Stimulated activated memory B cell treated with anti-CD40 and anti-IgM and Interleukin-4, amounts not matched to agents 10 μg/mL and 1 μg/mL and 100 μg/mL, for 72 hours (primary cell): ENCODE results near the gene TAGLN.

Source experiments
- ATAC-seq: fragments of 150-1000 bp; cut with Tn5 transposase; 2 replicates; pipeline ENCODE4 v1.10.0; 2021
- H3K27ac Mint-ChIP-seq: one replicate; pipeline ENCODE4 v1.8.0; 2022; ENCODE audit warnings: mild to moderate bottlenecking, mixed read lengths
- H3K27me3 Mint-ChIP-seq: one replicate; pipeline ENCODE4 v1.8.0; 2022; ENCODE audit warnings: mixed read lengths
- H3K36me3 Mint-ChIP-seq: one replicate; pipeline ENCODE4 v1.8.0; 2022; ENCODE audit warnings: mixed read lengths
- H3K4me1 Mint-ChIP-seq: one replicate; pipeline ENCODE4 v1.8.0; 2022; ENCODE audit warnings: mixed read lengths
- H3K4me3 Mint-ChIP-seq: one replicate; pipeline ENCODE4 v1.8.0; 2022; ENCODE audit warnings: mild to moderate bottlenecking, moderate library complexity, mixed read lengths
- H3K9me3 Mint-ChIP-seq: one replicate; pipeline ENCODE4 v1.8.0; 2022; ENCODE audit warnings: mixed read lengths

The TAGLN gene

DNA sequence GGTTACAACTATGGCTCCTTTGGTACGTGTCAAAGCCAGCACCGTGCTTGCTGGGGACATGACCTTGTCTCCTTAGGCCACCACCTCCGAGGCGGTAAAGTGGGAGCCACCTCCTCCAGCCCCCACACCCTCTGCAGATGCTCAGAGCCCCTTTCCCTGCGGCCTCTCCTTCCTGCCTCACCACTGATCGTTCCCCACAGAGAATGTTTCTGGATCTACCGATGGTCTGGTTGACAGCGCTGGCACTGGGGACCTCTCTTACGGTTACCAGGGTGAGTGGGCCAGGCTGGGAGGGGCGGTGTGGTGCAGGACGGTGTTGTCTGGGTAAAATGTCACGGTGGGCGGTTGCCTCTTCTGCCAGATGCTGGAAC is 11.8 kb upstream of the TAGLN start:
- ATAC-seq = no peak
- Mint-ChIP-seq H3K36me3 (peaks cover 76% of the 10 kb centered on the region), H3K27me3 (no peaks in the 10 kb centered on the region), H3K4me3 (peak overlapping the region; percentile 46), H3K9me3 (no peaks in the 10 kb centered on the region), H3K27ac (peak overlapping the region; percentile 87), H3K4me1 (peaks cover 75% of the 10 kb centered on the region)

DNA sequence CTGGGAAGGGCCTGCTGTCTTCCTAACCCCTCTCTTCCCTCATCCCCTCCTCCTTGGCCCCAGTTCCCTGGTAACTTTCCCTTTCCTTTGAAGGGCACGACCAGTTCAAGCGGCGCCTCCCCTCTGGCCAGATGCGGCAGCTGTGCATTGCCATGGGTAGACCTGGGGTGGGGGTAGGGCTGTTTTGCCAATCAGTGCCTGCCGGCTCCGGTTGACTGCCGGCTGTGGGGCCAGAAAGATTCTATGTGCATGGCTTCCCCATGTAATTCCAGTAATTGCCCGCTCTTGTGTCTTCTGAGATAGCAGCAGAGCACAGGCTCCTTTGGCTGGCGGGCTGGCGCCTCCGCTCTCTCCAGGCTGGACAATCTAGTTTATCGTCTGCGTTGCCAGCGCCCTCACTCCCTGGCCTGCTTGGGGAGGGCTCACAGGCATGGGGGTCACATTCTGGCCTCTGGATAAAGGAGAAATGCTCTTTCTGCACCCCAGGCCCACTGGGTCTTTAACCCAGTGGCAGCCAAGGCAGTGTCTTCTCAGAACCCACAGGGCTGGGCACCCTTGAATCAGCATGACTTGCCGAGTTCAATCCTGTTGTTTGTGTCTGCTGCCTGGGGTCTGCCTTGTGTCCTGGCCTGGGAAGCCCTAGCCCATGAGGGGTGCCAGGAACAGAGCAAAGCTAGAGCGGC is 11.2 kb upstream of the TAGLN start:
- Mint-ChIP-seq H3K36me3 (peaks cover 76% of the 10 kb centered on the region), H3K4me1 (peaks cover 75% of the 10 kb centered on the region), H3K9me3 (no peaks in the 10 kb centered on the region), H3K27me3 (no peaks in the 10 kb centered on the region), H3K4me3 (no peak overlapping the region), H3K27ac (peak overlapping the region; percentile 87)
- no peak for ATAC-seq

DNA sequence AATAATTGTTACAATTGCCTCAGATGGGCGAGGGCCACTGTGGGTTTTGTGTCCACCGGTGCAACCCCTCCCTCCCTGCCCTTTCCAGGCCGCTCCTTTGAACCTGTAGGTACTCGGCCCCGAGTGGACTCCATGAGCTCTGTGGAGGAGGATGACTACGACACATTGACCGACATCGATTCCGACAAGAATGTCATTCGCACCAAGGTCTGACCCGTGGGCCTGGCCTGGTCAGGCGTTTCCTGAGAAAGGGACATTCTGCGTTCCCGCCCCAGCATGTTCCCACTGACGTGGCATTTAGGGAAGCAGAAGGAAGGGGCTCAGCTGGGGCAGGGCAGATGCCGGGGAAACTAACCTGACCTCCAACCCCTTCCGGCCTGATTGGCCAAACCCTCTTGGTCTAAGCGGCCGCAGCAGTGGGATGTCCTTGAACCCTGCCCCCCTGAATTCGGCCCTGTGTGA is 10.5 kb upstream of the TAGLN start:
- H3K27ac Mint-ChIP-seq = peak overlapping the region; percentile 87

DNA sequence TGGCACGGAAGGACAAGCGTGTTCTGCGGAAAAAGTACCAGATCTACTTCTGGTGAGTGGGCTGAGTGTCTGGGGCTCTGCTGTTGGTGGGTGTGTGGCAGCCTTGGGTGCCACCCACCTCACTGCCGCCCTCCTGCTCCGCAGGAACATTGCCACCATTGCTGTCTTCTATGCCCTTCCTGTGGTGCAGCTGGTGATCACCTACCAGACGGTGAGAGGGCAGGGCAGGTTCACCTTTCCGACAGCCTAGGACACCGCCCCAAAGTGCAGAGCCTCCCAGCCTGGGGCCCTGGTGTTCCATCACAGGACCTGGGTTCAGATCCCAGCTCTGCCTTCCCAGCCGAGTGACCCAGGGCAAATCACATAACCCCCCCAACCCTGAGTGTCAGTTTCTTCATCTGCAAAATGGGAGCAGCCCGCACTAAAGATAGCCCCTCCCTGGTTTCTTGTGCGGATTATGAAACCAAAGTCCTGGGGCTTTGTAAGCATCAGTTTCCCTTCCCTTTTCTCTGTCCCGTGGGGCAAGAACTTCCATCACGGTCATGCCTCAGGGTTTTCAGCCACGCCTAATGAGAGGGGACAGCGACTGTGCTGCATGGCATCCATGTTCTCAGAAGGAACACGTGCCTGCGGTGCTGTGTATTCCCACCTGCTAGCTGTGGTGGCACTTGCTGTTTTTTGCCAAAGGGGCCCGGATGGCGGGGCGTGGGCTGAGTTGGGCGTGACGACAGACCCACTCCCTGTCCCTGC is 9.8 kb upstream of the TAGLN start:
- Mint-ChIP-seq H3K36me3 (peaks cover 73% of the 10 kb centered on the region), H3K4me3 (peak overlapping the region; percentile 51)

More for the DNA sequence above, 10.5 kb upstream of the TAGLN start:
- H3K9me3 Mint-ChIP-seq = no peaks in the 10 kb centered on the region
- peaks cover 73% of the 10 kb centered on the region for H3K4me1 Mint-ChIP-seq
- no peaks in the 10 kb centered on the region for H3K27me3 Mint-ChIP-seq
- peaks cover 78% of the 10 kb centered on the region for H3K36me3 Mint-ChIP-seq
- ATAC-seq = no peak
- H3K4me3 Mint-ChIP-seq = no peak overlapping the region

GRCh38 chr11:117189941-117190544 is 9.1 kb upstream of the TAGLN start:
- ATAC-seq = peak; percentile 1
- Mint-ChIP-seq H3K27ac (peak overlapping the region; percentile 87), H3K27me3 (no peaks in the 10 kb centered on the region), H3K9me3 (no peaks in the 10 kb centered on the region), H3K4me3 (peak overlapping the region; percentile 51), H3K36me3 (peaks cover 79% of the 10 kb centered on the region), H3K4me1 (peaks cover 65% of the 10 kb centered on the region)

More for the DNA sequence above, 9.8 kb upstream of the TAGLN start:
- H3K27me3 Mint-ChIP-seq = no peaks in the 10 kb centered on the region
- peak; percentile 95 for ATAC-seq
- peak overlapping the region; percentile 87 for H3K27ac Mint-ChIP-seq
- peaks cover 66% of the 10 kb centered on the region for H3K4me1 Mint-ChIP-seq
- no peaks in the 10 kb centered on the region for H3K9me3 Mint-ChIP-seq

DNA sequence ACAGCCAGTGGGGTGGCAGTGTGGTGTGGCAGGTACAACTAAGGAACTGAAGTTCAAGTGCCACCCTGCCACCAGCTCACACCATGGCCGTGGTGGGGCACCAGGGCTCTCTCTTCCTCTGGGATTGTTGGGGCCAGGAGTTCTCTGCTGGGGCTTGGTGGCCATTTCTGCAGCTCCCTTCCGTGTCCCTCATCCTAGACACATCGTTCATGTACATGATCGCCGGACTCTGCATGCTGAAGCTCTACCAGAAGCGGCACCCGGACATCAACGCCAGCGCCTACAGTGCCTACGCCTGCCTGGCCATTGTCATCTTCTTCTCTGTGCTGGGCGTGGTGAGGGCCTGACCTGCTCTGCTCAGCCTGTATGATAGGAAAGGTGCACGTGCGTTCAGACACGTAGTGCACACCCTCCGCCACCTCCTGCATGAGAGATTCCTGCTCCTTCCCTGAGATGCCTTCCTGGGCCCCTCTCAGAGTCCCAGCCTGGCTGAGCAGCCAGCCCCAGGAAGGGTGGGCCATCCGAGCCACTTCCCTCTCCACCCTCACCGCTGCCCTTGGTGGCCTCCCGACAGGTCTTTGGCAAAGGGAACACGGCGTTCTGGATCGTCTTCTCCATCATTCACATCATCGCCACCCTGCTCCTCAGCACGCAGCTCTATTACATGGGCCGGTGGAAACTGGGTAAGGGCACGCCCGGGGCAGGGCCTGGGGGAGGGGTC is 7.3 kb upstream of the TAGLN start:
- no peaks in the 10 kb centered on the region for H3K9me3 Mint-ChIP-seq
- H3K27me3 Mint-ChIP-seq = no peaks in the 10 kb centered on the region
- H3K27ac Mint-ChIP-seq = peak overlapping the region; percentile 87
- peaks cover 88% of the 10 kb centered on the region for H3K36me3 Mint-ChIP-seq
- H3K4me1 Mint-ChIP-seq = peaks cover 52% of the 10 kb centered on the region
- H3K4me3 Mint-ChIP-seq = no peak overlapping the region
- ATAC-seq = no peak

- Mint-ChIP-seq H3K27me3 (no peaks in the 10 kb centered on the region), H3K27ac (peak overlapping the region; percentile 87), H3K4me1 (peaks cover 48% of the 10 kb centered on the region), H3K36me3 (peaks cover 85% of the 10 kb centered on the region), H3K4me3 (no peak overlapping the region), H3K9me3 (no peaks in the 10 kb centered on the region)
- ATAC-seq = no peak
Measured at GRCh38 chr11:117192401-117192875, 6.7 kb upstream of the TAGLN start.

- Mint-ChIP-seq H3K27me3 (no peaks in the 10 kb centered on the region), H3K4me1 (peaks cover 47% of the 10 kb centered on the region), H3K9me3 (no peaks in the 10 kb centered on the region), H3K4me3 (no peak overlapping the region), H3K36me3 (peaks cover 80% of the 10 kb centered on the region), H3K27ac (peak overlapping the region; percentile 87)
- ATAC-seq = no peak
Measured at GRCh38 chr11:117193130-117194020, 5.8 kb upstream of the TAGLN start.

DNA sequence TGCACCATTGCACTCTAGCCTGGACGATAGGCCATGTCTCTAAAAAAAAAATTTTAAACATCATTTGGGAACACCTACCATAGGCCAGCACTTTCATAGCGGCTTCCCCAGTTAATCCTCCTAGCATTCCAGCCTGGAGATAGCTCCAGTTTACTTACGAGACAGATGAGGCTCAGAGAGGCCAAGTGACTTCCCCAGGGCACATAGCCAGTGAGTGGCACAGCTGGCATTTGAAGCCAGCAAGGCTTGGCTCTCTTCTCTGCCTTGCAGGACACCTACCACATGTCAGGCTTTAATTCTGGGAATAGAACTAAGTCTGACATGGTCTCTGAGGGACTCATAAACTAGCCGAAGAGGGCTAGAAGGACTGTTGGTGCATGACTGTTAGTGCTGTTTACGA is 4.9 kb upstream of the TAGLN start:
- H3K36me3 Mint-ChIP-seq = peaks cover 71% of the 10 kb centered on the region
- H3K9me3 Mint-ChIP-seq = no peaks in the 10 kb centered on the region
- no peak overlapping the region for H3K4me3 Mint-ChIP-seq
- peak overlapping the region; percentile 16 for H3K27ac Mint-ChIP-seq
- H3K4me1 Mint-ChIP-seq = peaks cover 42% of the 10 kb centered on the region
- ATAC-seq = no peak
- no peaks in the 10 kb centered on the region for H3K27me3 Mint-ChIP-seq

DNA sequence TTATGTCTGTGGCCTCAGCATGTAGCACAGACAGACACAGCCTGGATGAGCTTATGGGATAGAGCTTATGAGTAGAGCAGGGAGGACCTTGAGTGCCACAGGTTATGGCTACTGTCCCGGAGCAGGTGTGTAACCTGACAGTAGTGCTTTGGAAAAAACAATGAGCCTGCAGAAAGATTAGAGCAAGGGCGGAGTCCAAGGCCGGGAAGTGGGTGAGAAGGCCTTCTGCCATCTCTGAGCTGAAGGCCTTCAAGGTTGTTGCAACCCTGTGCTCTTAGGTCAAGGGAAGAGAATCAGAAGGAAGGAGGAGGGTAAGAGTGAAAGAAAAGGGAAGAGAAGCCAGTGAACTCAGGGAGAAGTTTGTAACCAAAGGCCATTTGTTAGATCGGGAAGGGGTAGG is 3.9 kb upstream of the TAGLN start:
- Mint-ChIP-seq H3K4me1 (peaks cover 32% of the 10 kb centered on the region), H3K36me3 (peaks cover 62% of the 10 kb centered on the region), H3K27me3 (no peaks in the 10 kb centered on the region), H3K9me3 (no peaks in the 10 kb centered on the region), H3K4me3 (no peak overlapping the region), H3K27ac (peak overlapping the region; percentile 16)
- no peak for ATAC-seq

DNA sequence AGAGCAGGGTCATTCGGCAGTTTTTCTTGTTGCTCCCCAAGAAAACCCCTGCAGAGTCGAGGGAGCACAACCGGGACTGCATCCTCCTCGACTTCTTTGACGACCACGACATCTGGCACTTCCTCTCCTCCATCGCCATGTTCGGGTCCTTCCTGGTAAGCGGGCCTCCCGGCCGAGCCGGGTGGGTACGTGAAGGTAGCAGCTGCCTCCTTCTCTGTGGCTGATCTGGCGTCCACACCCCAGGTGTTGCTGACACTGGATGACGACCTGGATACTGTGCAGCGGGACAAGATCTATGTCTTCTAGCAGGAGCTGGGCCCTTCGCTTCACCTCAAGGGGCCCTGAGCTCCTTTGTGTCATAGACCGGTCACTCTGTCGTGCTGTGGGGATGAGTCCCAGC is 3.4 kb upstream of the TAGLN start:
- no peak for ATAC-seq
- Mint-ChIP-seq H3K36me3 (peaks cover 57% of the 10 kb centered on the region), H3K4me3 (no peak overlapping the region), H3K27ac (peak overlapping the region; percentile 16), H3K4me1 (peaks cover 32% of the 10 kb centered on the region), H3K27me3 (no peaks in the 10 kb centered on the region), H3K9me3 (no peaks in the 10 kb centered on the region)

GRCh38 chr11:117197006-117197405 is 2.2 kb upstream of the TAGLN start:
- no peak for ATAC-seq
- Mint-ChIP-seq H3K9me3 (no peaks in the 10 kb centered on the region), H3K27ac (no peak overlapping the region), H3K4me3 (no peak overlapping the region), H3K4me1 (peaks cover 34% of the 10 kb centered on the region), H3K36me3 (peaks cover 48% of the 10 kb centered on the region), H3K27me3 (no peaks in the 10 kb centered on the region)

DNA sequence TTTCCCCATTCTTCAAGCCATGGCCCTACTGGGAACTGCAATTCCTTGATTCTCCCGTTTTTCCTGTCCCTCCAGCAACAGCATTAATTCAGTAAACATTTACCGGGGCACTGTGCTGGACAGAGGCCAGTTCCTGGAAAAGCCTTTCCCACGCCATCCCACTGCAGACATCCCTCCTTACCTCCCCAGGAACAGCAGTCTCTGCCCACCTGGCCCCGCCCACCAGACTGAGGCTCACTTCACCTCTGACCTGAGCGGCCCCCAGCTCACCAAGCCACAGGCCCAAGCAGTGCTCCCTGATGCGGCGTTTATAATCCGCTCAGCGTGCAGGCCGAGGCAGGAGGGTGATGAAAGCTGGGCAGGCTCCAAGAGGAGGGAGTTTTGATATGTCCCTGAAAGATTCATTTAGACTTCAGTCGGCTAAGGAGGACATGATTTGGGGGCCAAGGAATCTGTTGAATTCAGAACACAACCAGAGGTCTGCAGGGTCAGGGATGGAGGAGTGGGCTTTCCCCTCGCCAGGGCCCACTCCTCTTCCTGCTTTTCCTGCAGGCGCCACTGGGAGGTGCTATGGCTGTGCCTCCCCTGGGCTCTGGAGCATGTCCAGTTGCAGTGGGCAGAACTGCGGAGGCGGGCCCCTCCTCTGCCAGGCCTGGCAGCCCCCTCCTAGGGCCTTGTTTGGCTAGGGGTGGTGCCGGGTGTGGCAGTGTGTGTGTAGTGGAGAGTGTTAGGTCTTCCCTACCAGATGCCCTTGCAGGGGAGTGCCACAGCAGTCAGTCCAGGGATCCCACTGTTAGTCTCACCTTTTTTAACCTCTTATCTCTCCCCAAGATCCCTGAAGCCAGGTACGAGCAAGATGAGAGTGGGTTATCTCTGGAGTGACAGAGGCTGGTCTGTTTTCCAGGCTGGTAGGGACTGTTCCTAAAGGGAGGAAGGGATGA is 1.4 kb upstream of the TAGLN start:
- Mint-ChIP-seq H3K27me3 (no peaks in the 10 kb centered on the region), H3K4me3 (no peak overlapping the region), H3K4me1 (peaks cover 31% of the 10 kb centered on the region), H3K36me3 (peaks cover 42% of the 10 kb centered on the region), H3K27ac (peak overlapping the region; percentile 4), H3K9me3 (no peaks in the 10 kb centered on the region)
- no peak for ATAC-seq
